H9 (cell line): ENCODE results near the gene HTATIP2. TPM values are rescaled to one million over a fixed set of nuclear protein-coding genes. Genes with fewer than 3 reads are reported as not detected.

Source experiments
- DNase-seq: peaks from one replicate; pipeline ENCODE4 v3.0.0-alpha.2; 2017
- H2AFZ ChIP-seq: one replicate; pipeline ENCODE4 v1.6.1; 2013; ENCODE audit warnings: mild to moderate bottlenecking, low read length, control low read depth, moderate library complexity
- H2AK5ac ChIP-seq: 2 replicates; pipeline ENCODE4 v1.6.1; 2013; ENCODE audit warnings: low read length, control low read depth, mixed read lengths; ENCODE audit not compliant: insufficient read length
- H2BK120ac ChIP-seq: one replicate; pipeline ENCODE4 v1.6.1; 2013; ENCODE audit warnings: low read depth, mild to moderate bottlenecking, low read length, control low read depth, inconsistent platforms; ENCODE audit not compliant: poor library complexity, severe bottlenecking
- H2BK12ac ChIP-seq: 2 replicates; pipeline ENCODE4 v1.6.1; 2013; ENCODE audit warnings: low read length, control low read depth, mixed read lengths, low read depth; ENCODE audit not compliant: insufficient read length
- H2BK15ac ChIP-seq: 2 replicates; pipeline ENCODE4 v1.6.1; 2013; ENCODE audit warnings: low read depth, low read length, control low read depth
- H2BK20ac ChIP-seq: one replicate; pipeline ENCODE4 v1.6.1; 2013; ENCODE audit warnings: low read depth, mild to moderate bottlenecking, low read length, control low read depth, inconsistent platforms; ENCODE audit not compliant: poor library complexity, severe bottlenecking
- H2BK5ac ChIP-seq: 2 replicates; pipeline ENCODE4 v1.6.1; 2013; ENCODE audit warnings: low read length, control low read depth, mixed read lengths; ENCODE audit not compliant: insufficient read length
- H3K14ac ChIP-seq: 2 replicates; pipeline ENCODE4 v1.6.1; 2013; ENCODE audit warnings: low read length, control low read depth; ENCODE audit not compliant: insufficient read depth
- H3K18ac ChIP-seq: 2 replicates; pipeline ENCODE4 v1.6.1; 2013; ENCODE audit warnings: low read depth, mild to moderate bottlenecking, mixed read lengths, low read length, control low read depth; ENCODE audit not compliant: insufficient read length
- H3K23ac ChIP-seq: 2 replicates; pipeline ENCODE4 v1.6.1; 2013; ENCODE audit warnings: low read length, control low read depth, mixed read lengths, low read depth; ENCODE audit not compliant: insufficient read length
- H3K23me2 ChIP-seq: 2 replicates; pipeline ENCODE4 v1.6.1; 2013; ENCODE audit warnings: low read depth, mild to moderate bottlenecking, mixed read lengths, low read length, control low read depth; ENCODE audit not compliant: insufficient read length, poor library complexity, severe bottlenecking
- H3K27ac ChIP-seq: 2 replicates; pipeline ENCODE4 v1.5.1; 2013; ENCODE audit warnings: low read length, control low read depth, mixed read lengths, low read depth; ENCODE audit not compliant: insufficient read length
- H3K27me3 ChIP-seq: 2 replicates; pipeline ENCODE4 v1.6.1; 2013; ENCODE audit warnings: low read length, control low read depth, inconsistent platforms; ENCODE audit not compliant: insufficient read depth
- H3K4ac ChIP-seq: 2 replicates; pipeline ENCODE4 v1.6.1; 2013; ENCODE audit warnings: low read depth, mild to moderate bottlenecking, control low read depth, inconsistent platforms, low read length, moderate library complexity
- H3K4me1 ChIP-seq: 2 replicates; pipeline ENCODE4 v1.6.1; 2013; ENCODE audit warnings: low read length, control low read depth, inconsistent platforms; ENCODE audit not compliant: insufficient read depth
- H3K4me2 ChIP-seq: 2 replicates; pipeline ENCODE4 v1.6.1; 2013; ENCODE audit warnings: low read length, control low read depth, mixed read lengths; ENCODE audit not compliant: insufficient read length, insufficient read depth
- H3K56ac ChIP-seq: 2 replicates; pipeline ENCODE4 v1.6.1; 2013; ENCODE audit warnings: low read depth, mild to moderate bottlenecking, mixed read lengths, low read length, control low read depth; ENCODE audit not compliant: insufficient read length
- H3K79me1 ChIP-seq: 2 replicates; pipeline ENCODE4 v1.6.1; 2013; ENCODE audit warnings: low read depth, mild to moderate bottlenecking, moderate library complexity, low read length, control low read depth, inconsistent platforms; ENCODE audit not compliant: insufficient read depth, poor library complexity, severe bottlenecking
- H3K79me2 ChIP-seq: 2 replicates; pipeline ENCODE4 v1.6.1; 2013; ENCODE audit warnings: low read length, control low read depth, inconsistent platforms; ENCODE audit not compliant: insufficient read depth
- H3K9ac ChIP-seq: 2 replicates; pipeline ENCODE4 v1.6.1; 2013; ENCODE audit warnings: low read length, control low read depth, mixed read lengths; ENCODE audit not compliant: insufficient read length; ENCODE audit errors: extremely low read depth
- H3K9me3 ChIP-seq: one replicate; pipeline ENCODE4 v1.6.1; 2013; ENCODE audit warnings: low read depth, low read length, inconsistent platforms; ENCODE audit not compliant: control insufficient read depth
- H3T11ph ChIP-seq: one replicate; pipeline ENCODE4 v1.6.1; 2013; ENCODE audit warnings: mild to moderate bottlenecking, low read length, control low read depth, inconsistent platforms
- H4K20me1 ChIP-seq: one replicate; pipeline ENCODE4 v1.6.1; 2013; ENCODE audit not compliant: control insufficient read depth, insufficient read length, insufficient read depth
- H4K5ac ChIP-seq: 2 replicates; pipeline ENCODE4 v1.6.1; 2013; ENCODE audit warnings: low read depth, mild to moderate bottlenecking, mixed read lengths, low read length, control low read depth; ENCODE audit not compliant: insufficient read length
- H4K8ac ChIP-seq: replicated peaks from 2 replicates; pipeline ENCODE4 v1.6.1; 2013; ENCODE audit warnings: low read length, control low read depth, mixed read lengths, low read depth; ENCODE audit not compliant: insufficient read length
- H4K91ac ChIP-seq: 2 replicates; pipeline ENCODE4 v1.6.1; 2013; ENCODE audit warnings: low read depth, mild to moderate bottlenecking, moderate library complexity, mixed read lengths, low read length, control low read depth; ENCODE audit not compliant: insufficient read length
- H3K27ac Mint-ChIP-seq, 3 experiments: 2 replicates in 2 of 3; 3 replicates in 1 of 3; pipeline ENCODE4 v1.8.0; 2020 to 2021; ENCODE audit warnings: mixed read lengths in 3 of 3, mild to moderate bottlenecking in 1 of 3, moderate library complexity in 1 of 3
- H3K27me3 Mint-ChIP-seq: 2 replicates; pipeline ENCODE4 v1.8.0; 2021; ENCODE audit warnings: low read depth, mild to moderate bottlenecking, moderate library complexity, mixed read lengths
- H3K36me3 Mint-ChIP-seq, 3 experiments: 2 replicates in 2 of 3; 3 replicates in 1 of 3; pipeline ENCODE4 v1.8.0; 2020 to 2021; ENCODE audit warnings: low read depth in 3 of 3, mixed read lengths in 3 of 3; ENCODE audit not compliant: insufficient read depth in 1 of 3
- H3K4me1 Mint-ChIP-seq, 2 experiments: 2 replicates each; pipeline ENCODE4 v1.8.0; 2020; ENCODE audit warnings: mixed read lengths in 2 of 2
- H3K4me3 Mint-ChIP-seq, 2 experiments: 2 replicates in 1 of 2; 3 replicates in 1 of 2; pipeline ENCODE4 v1.8.0; 2020 to 2021; ENCODE audit warnings: mild to moderate bottlenecking in 2 of 2, mixed read lengths in 2 of 2, moderate library complexity in 1 of 2
- H3K9me3 Mint-ChIP-seq, 2 experiments: 2 replicates in 1 of 2; 3 replicates in 1 of 2; pipeline ENCODE4 v1.8.0; 2020; ENCODE audit warnings: mild to moderate bottlenecking in 2 of 2, mixed read lengths in 2 of 2, moderate library complexity in 1 of 2
- WGBS: extraction: QIAGEN DNeasy Blood & Tissue Kit; methylation state at CpG from one replicate; pipeline ENCODE4 v1.1.7; 2013; ENCODE audit warnings: missing lambda C conversion rate, low lambda C conversion rate, mixed read lengths; ENCODE audit not compliant: insufficient read length; ENCODE audit errors: extremely low coverage; 5-methylcytosine and 5-hydroxymethylcytosine counted together
- total RNA-seq: library from RNA; stranded (reverse); gene quantifications from 2 replicates; pipeline ENCODE4 v1.2.1, GENCODE V29; 2021
- TF ChIP-seq, protein P1 (sequence below): fragments of 200-600 bp; sonication (generic); conservative IDR thresholded peaks from 3 replicates; pipeline ENCODE4 v1.8.0; 2021; ENCODE audit warnings: antibody characterized with exemption, mild to moderate bottlenecking

The HTATIP2 gene
- total RNA-seq, 1 experiment from 2014 or later: 32.8 TPM

DNA sequence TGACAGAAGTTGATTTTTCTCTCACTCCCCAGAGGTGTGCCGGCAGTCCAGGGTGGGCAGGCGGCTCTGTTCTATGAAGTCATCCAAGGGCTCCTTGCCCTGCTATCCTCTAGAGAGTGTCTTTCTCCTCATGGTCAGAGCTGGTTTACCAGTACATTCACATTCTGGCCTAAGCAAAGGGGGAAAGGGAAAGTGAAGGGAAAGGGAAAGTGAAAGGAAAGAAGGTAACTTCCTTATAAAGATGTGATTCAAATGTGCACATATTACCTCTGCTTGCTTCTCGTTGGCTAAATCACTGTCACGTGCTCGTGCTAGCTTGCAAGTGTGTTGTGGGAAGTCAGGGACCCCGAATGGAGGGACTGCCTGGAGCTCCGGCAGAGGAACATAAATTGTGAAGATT lies 2.9 kb upstream of the HTATIP2 start:
- H3K9ac ChIP-seq: no peak overlapping the region
- TF ChIP-seq, protein P1, sequence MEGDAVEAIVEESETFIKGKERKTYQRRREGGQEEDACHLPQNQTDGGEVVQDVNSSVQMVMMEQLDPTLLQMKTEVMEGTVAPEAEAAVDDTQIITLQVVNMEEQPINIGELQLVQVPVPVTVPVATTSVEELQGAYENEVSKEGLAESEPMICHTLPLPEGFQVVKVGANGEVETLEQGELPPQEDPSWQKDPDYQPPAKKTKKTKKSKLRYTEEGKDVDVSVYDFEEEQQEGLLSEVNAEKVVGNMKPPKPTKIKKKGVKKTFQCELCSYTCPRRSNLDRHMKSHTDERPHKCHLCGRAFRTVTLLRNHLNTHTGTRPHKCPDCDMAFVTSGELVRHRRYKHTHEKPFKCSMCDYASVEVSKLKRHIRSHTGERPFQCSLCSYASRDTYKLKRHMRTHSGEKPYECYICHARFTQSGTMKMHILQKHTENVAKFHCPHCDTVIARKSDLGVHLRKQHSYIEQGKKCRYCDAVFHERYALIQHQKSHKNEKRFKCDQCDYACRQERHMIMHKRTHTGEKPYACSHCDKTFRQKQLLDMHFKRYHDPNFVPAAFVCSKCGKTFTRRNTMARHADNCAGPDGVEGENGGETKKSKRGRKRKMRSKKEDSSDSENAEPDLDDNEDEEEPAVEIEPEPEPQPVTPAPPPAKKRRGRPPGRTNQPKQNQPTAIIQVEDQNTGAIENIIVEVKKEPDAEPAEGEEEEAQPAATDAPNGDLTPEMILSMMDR: no peak
- peaks cover 0 to 4% (median 1%) of the 10 kb centered on the region in 3 experiments; a peak in 2 of 7 replicates for H3K36me3 Mint-ChIP-seq
- no peak overlapping the region for H2AFZ ChIP-seq
- no peak overlapping the region for H3K27ac ChIP-seq
- no peak overlapping the region for H2BK5ac ChIP-seq
- H2AK5ac ChIP-seq: no peak overlapping the region
- no peak overlapping the region for H3K18ac ChIP-seq
- peaks cover 7% of the 10 kb centered on the region for H3K23me2 ChIP-seq
- no peak overlapping the region for H2BK120ac ChIP-seq
- no peak overlapping the region for H3T11ph ChIP-seq
- H3K4me2 ChIP-seq: no peak overlapping the region
- no peak overlapping the region for H3K4ac ChIP-seq
- H3K27ac Mint-ChIP-seq: no peak overlapping the region
- H4K20me1 ChIP-seq: no peaks in the 10 kb centered on the region
- no peak overlapping the region for H2BK12ac ChIP-seq
- H3K27me3 ChIP-seq: peaks cover 9% of the 10 kb centered on the region; the same call in 1 of the 2 replicates
- H4K5ac ChIP-seq: no peak overlapping the region
- no CpG with 5 or more reads among the region's 7 CpGs for WGBS
- H4K91ac ChIP-seq: no peak overlapping the region
- no peak overlapping the region for H2BK20ac ChIP-seq
- no peak overlapping the region for H3K23ac ChIP-seq
- peaks cover 0 to 2% of the 10 kb centered on the region in 2 experiments; a peak in 1 of 5 replicates for H3K9me3 Mint-ChIP-seq
- H3K9me3 ChIP-seq: no peaks in the 10 kb centered on the region
- H3K79me1 ChIP-seq: no peaks in the 10 kb centered on the region
- no peaks in the 10 kb centered on the region; the same call in 1 of the 2 replicates for H3K4me1 ChIP-seq
- H3K14ac ChIP-seq: no peak overlapping the region
- no peak overlapping the region for H2BK15ac ChIP-seq
- no peak overlapping the region for H3K56ac ChIP-seq
- no peaks in the 10 kb centered on the region for H3K79me2 ChIP-seq
- peaks cover 41% of the 10 kb centered on the region for H3K27me3 Mint-ChIP-seq
- no peak for DNase-seq
- peaks cover 7 to 13% of the 10 kb centered on the region in 2 experiments; a peak in 3 of 4 replicates for H3K4me1 Mint-ChIP-seq
- H4K8ac ChIP-seq: no peak overlapping the region
- no peak overlapping the region for H3K4me3 Mint-ChIP-seq
